Mesodermal cell (in vitro differentiated cells): Measurements from ENCODE around the gene RNLS.
"Not testable (repeated sequence)": the region's sequence is repeated elsewhere in the genome, so short reads cannot be mapped to it uniquely, and the experiment has no call there.

Experiments used
- H3K27ac ChIP-seq: 2 replicates; pipeline ENCODE4 v1.7.0; 2013; ENCODE audit warnings: mild to moderate bottlenecking, low read depth, low read length, moderate library complexity; ENCODE audit not compliant: severe bottlenecking
- H3K36me3 ChIP-seq: 2 replicates; pipeline ENCODE4 v1.7.1; 2013; ENCODE audit warnings: mild to moderate bottlenecking, low read length, moderate library complexity; ENCODE audit not compliant: control insufficient read depth, insufficient read depth
- H3K4me1 ChIP-seq: one replicate; pipeline ENCODE4 v1.7.1; 2013; ENCODE audit warnings: mild to moderate bottlenecking, low read length; ENCODE audit not compliant: insufficient read depth, control insufficient read depth, poor library complexity, severe bottlenecking
- H3K4me3 ChIP-seq: 2 replicates; pipeline ENCODE4 v1.7.0; 2013; ENCODE audit warnings: low read length, control low read depth, mild to moderate bottlenecking; ENCODE audit not compliant: insufficient read depth, poor library complexity, severe bottlenecking; ENCODE audit errors: extremely low read depth
- H3K9me3 ChIP-seq: 2 replicates; pipeline ENCODE4 v1.7.1; 2013; ENCODE audit warnings: mild to moderate bottlenecking, low read length, moderate library complexity; ENCODE audit not compliant: control insufficient read depth
- WGBS, 2 experiments: methylation state at CpG; one replicate each; pipeline ENCODE4 v1.1.5; 2013; ENCODE audit warnings: missing lambda C conversion rate in 2 of 2; ENCODE audit not compliant: insufficient coverage in 2 of 2; 5-methylcytosine and 5-hydroxymethylcytosine counted together

Gene RNLS

DNA sequence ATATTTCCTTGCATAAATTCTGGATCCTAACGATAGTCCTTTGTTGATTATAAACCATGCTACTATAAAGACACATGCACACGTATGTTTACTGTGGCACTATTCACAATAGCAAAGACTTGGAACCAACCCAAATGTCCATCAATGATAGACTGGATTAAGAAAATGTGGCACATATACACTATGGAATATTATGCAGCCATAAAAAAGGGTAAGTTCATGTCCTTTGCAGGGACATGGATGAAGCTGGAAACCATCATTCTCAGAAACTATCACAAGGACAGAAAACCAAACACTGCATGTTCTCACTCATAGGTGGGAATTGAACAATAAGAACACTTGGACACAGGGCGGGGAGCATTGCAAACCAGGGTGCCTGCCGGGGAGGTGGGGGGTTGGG, 306.2 kb downstream of the RNLS start:
- H3K27ac ChIP-seq, H3K4me1 ChIP-seq, H3K9me3 ChIP-seq, H3K4me3 ChIP-seq, H3K36me3 ChIP-seq: not testable (repeated sequence)
- 100% methylated on average over 1 of the region's 4 CpGs; no CpG with 5 or more reads in 1 of the 2 experiments for WGBS, 2 experiments

DNA sequence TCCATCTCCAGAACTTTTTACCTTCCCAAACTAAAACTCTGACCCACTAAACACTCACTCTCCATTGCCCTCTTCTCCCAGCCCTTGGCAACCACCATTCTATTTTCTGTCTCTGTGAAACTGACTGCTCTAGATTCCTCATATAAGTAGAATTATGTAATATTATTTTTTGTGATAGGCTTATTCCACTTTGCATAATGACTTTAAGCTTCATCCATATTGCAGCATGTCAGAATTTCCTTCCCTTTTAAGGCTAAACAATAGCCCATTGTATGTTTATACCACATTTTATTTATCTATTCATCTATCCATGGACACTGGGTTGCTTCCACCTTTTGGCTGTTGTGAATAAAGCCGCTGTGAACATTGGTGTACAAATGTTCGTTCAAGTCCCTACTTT, 308.8 kb downstream of the RNLS start:
- Histone ChIP-seq H3K4me3 (no peak overlapping the region), H3K27ac (no peak overlapping the region), H3K9me3 (no peaks in the 10 kb centered on the region), H3K4me1 (peaks cover 11% of the 10 kb centered on the region), H3K36me3 (no peaks in the 10 kb centered on the region)
- WGBS, 2 experiments, result 100% methylated on average over 1 to 2 of the region's 2 CpGs

DNA sequence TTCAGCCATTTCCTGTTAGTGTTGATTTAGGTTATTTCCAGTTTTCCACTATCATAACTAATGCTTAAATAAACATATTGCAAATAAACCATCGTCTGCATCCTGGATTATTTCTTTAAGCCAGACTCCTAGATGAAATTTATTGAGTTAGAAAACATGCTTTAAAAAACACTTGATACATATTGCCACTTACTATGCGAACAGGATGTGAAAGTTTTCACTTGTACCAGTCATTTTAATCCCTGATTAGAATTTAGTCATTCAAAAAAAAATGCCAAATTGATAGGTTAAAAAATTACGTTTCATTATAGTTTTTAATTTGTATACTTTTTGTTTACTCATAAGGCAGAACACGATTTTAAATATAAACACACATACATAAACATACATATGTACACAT, 309.6 kb downstream of the RNLS start:
- Histone ChIP-seq H3K4me3 (no peak overlapping the region), H3K9me3 (no peaks in the 10 kb centered on the region), H3K36me3 (no peaks in the 10 kb centered on the region), H3K27ac (no peak overlapping the region), H3K4me1 (peaks cover 11% of the 10 kb centered on the region)
- WGBS, 2 experiments, result no CpG with 5 or more reads among the region's 4 CpGs

DNA sequence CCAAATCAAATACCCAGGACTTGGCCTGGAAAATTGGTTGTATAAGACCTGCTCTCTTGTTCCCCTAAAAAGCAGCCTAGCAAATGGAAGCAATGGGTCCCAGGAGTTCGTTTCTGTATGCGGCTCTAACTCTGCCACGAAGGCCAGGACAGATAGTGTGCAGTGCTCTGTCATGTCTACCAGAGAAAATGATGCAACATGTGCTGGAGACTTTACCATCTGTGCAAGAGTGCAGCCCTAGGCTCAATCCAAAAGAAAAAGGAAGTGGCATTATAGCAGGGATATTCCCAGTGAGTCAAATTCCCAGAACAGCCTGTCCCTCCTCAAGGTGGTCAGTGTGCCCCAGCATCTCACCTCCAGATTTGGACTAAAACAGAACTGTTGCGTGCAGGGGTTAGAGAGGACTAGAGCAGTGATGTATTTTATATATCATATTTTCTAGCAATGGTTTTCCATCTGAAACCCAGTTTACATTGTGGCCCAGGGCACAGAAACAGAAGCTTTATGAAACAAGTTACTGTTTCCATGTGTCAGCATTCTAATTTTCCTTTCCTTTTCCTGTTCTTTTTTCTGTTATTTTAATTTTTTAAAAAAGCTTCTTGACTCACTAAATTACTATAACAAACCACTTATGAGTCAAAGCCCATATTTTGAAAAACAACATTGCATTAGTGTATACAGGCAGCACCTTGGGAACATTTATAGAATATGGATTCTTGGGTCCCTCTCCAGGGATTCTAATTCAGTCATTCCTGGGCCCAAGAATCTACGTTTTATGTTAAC, 311.2 kb downstream of the RNLS start:
- Histone ChIP-seq H3K9me3 (no peaks in the 10 kb centered on the region), H3K4me3 (no peak overlapping the region), H3K27ac (no peak overlapping the region), H3K36me3 (no peaks in the 10 kb centered on the region), H3K4me1 (peaks cover 11% of the 10 kb centered on the region)
- 94 to 96% methylated on average over 4 of the region's 5 CpGs for WGBS, 2 experiments

DNA sequence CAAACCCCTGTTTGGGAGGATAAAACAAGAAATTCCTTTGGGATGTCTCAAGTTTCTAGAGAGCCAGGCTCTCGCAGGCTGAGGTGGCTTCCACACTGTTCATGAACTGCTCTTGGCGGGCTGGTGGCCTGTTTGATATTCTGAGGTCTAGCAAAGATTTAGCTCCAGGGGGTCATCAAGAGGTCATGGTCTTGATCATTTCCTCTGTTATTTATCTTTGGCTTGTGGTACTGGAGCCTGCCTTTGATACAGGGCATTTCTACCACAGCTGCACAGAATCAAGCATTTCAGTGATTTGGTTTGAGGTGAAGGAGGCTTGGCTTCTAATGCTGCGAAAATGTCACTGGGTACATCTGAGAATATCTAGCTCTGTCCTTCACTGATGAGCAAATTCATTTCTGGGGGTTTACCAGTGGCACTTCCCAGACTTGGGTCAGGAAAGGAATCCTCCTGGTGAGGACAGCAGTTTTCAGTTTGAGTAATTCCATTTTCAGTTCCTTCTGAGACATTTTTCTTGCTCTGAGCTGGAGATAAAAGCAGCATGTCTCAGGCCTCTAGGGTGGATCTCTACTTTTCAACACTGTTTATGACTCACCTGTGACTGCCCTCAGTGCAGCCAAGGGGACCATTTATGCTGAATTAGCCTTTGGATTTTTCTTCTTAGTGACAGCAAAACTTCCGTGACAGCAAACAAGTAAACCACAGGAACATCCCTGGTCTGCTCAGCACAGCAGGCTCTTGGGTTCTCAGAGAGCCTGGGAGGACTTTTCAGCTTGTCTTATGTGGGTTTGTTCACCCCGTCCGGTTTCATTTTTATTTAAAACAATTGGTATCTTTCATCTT, 312.0 kb downstream of the RNLS start:
- peaks cover 11% of the 10 kb centered on the region for H3K4me1 ChIP-seq
- no peak overlapping the region for H3K4me3 ChIP-seq
- H3K36me3 ChIP-seq, result no peaks in the 10 kb centered on the region
- no peaks in the 10 kb centered on the region for H3K9me3 ChIP-seq
- no peak overlapping the region for H3K27ac ChIP-seq
- WGBS, 2 experiments, result 96 to 99% methylated on average over 4 to 6 of the region's 6 CpGs

DNA sequence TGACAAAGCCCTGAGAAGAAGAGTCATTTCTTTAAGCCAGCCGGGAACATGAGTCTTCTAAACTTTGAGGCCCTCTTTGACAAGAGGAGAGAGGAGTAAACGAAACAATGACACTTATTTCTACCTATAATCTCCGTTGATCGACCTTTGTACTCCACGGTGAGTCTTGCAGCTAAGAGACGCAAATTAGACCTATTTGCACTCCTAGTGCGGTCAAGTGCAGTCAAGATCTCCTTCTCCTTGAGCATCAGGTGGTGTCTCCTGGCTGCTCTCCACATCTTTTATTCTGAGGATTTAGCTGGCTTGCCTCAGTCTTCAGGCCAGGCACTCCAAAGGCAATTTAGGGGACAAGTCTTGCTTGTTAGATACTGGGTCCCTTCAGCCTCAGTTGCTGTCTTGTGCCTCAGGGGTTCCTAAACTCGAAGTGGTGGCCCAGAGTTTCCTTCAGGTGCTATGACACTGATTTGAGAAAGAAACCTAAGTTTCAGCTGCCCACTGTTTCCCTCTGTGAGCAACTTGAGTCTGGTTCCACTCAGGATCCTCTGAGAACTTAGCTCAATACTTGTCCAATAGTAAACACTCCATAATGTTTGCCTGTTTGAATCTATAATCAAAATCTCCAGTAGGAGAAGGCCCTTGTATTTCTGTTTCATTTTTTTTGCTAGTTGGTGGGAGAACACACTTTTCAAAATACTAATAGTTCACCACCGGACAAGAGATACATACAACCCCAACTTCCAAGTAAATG, 312.9 kb downstream of the RNLS start:
- Histone ChIP-seq H3K27ac (no peak overlapping the region), H3K9me3 (no peaks in the 10 kb centered on the region), H3K4me3 (no peak overlapping the region), H3K4me1 (peaks cover 11% of the 10 kb centered on the region), H3K36me3 (no peaks in the 10 kb centered on the region)
- 96 to 97% methylated on average over 6 to 8 of the region's 9 CpGs for WGBS, 2 experiments

DNA sequence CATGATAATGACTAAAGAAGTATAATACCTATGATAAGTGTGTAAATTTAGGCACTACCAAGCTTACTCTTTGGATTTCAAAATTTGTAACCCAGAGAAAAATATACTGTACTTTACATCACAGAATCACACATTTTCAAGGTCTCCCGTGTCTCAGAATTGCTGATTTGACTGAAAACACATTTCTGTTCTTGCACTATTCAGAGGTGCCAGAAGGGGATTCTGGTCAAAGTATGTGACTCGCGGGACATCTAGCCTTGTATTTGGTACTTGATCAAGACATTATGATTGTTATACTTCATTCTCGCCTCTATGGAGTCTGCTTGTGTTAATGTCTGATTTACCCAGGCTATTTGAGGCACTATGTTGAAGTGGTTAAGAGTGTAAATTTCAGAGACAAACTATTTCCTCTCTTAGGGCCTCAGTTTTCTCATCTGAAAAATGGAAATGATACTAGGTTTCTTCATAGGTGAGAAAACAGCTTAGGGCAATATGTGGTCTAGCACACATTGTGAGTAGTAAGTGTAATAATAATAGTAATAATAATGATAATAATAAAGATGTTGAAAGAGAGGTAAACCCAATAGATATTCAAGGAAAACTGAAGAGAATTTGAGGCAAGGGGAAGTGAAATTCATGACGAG, 320.4 kb downstream of the RNLS start:
- Histone ChIP-seq H3K4me3 (no peak overlapping the region), H3K4me1 (no peaks in the 10 kb centered on the region), H3K36me3 (no peaks in the 10 kb centered on the region), H3K27ac (no peak overlapping the region), H3K9me3 (no peaks in the 10 kb centered on the region)
- WGBS, 2 experiments, result 97 to 100% methylated on average over 2 to 4 of the region's 5 CpGs

DNA sequence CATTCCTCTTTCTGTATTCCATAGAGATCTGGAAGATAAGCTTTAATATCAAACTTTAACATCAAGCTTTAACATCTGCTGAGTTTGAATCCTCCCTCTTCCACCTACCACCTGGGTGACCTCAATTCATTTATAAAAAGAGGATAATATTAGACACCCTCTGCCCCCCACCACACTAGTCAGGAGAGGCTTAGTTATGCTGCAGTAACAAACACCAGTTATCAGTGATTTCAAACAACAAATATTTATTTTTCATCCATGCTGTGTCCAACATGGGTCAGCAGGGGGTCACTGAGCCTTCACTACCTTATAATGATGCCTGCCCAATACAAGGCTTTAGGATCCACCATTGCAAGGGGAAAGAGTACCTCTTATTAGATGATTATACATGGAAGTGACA, 322.0 kb downstream of the RNLS start:
- Histone ChIP-seq H3K36me3 (no peaks in the 10 kb centered on the region), H3K4me1 (no peaks in the 10 kb centered on the region), H3K27ac (no peak overlapping the region), H3K4me3 (no peak overlapping the region), H3K9me3 (no peaks in the 10 kb centered on the region)

DNA sequence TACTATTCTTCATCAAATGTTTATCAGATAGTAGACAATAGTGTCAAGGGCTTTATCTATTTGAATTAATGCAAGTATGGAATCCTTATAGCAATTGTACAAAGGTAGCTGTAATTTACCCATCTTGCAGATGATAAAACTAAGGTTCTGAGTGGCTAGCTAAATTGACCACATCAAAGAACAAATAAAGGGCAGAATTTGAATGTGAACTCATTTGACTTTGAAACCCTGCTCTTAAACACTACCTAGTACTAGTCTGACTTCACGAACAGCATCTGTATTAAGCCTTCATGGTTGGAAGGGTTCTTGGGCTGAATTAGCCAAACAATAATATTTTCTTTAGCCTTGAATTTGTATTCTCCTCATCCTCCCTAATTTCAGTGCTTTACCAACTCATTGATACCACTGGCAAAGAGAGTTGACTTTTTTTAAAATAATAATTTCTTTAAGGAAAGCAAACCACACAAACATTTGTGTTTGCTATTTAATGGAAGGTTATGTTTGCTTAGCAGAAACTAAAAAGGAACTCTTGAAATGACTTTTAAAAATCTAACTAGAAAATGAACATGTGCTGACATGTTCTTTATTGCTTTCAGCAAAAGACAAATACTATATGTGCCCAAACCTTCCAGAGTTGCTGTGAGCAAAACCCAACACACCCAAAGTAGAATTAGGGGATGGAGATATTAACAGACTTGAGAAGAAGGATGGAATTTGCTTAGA, 322.6 kb downstream of the RNLS start:
- no peaks in the 10 kb centered on the region for H3K9me3 ChIP-seq
- no peaks in the 10 kb centered on the region for H3K4me1 ChIP-seq
- no peaks in the 10 kb centered on the region for H3K36me3 ChIP-seq
- H3K27ac ChIP-seq, result no peak overlapping the region
- WGBS, 2 experiments, result no CpG with 5 or more reads among the region's 1 CpG
- no peak overlapping the region for H3K4me3 ChIP-seq

DNA sequence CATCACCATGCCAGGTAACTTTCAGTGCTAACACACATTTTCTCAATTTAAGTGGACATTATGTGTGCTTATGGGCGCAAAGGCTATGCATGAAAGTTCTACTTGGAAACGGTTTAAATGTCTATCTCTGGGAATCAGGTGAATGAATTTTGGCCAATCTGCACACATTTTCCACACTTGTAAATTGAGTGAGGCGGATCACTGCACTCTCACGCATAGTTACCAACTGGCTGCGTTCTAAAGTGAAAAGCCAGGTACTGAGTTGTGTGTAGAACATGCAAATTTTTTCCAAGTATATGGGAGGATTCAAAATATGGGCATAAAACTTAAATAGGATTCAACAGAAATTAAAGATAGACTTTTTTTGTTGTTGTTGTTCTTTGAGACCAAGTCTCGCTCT, 323.7 kb downstream of the RNLS start:
- Histone ChIP-seq H3K9me3 (no peaks in the 10 kb centered on the region), H3K4me1 (no peaks in the 10 kb centered on the region), H3K36me3 (no peaks in the 10 kb centered on the region), H3K27ac (no peak overlapping the region), H3K4me3 (no peak overlapping the region)
- 94 to 96% methylated on average over 4 of the region's 6 CpGs for WGBS, 2 experiments
